ENCODE measurements around the gene SNED1.

Gene SNED1

GRCh38 chr2:241061275-241061674, 62.9 kb downstream of the SNED1 start:
- no peak overlapping the region for H3K9ac ChIP-seq
- H4K20me1 ChIP-seq (ENCODE audit: insufficient read depth): no peaks in the 10 kb centered on the region
- peaks cover 4% of the 10 kb centered on the region; the same call in 1 of the 2 replicates for H3K27me3 ChIP-seq (ENCODE audit: insufficient read depth, low read depth)
- no peaks in the 10 kb centered on the region for H3K4me1 ChIP-seq (ENCODE audit: low read depth, poor library complexity, severe bottlenecking)
- no peak overlapping the region for H3K4me2 ChIP-seq
- H3K4me3 ChIP-seq (IDR thresholded peaks at IDR 0.05; ENCODE audit: insufficient read depth, low read depth, low read length): no peak overlapping the region
- H2AFZ ChIP-seq (ENCODE audit: low read depth): no peak overlapping the region
- no peak overlapping the region for H3K27ac ChIP-seq
- no peaks in the 10 kb centered on the region for H3K36me3 ChIP-seq (ENCODE audit: insufficient read depth)
- TF ChIP-seq, protein P1, sequence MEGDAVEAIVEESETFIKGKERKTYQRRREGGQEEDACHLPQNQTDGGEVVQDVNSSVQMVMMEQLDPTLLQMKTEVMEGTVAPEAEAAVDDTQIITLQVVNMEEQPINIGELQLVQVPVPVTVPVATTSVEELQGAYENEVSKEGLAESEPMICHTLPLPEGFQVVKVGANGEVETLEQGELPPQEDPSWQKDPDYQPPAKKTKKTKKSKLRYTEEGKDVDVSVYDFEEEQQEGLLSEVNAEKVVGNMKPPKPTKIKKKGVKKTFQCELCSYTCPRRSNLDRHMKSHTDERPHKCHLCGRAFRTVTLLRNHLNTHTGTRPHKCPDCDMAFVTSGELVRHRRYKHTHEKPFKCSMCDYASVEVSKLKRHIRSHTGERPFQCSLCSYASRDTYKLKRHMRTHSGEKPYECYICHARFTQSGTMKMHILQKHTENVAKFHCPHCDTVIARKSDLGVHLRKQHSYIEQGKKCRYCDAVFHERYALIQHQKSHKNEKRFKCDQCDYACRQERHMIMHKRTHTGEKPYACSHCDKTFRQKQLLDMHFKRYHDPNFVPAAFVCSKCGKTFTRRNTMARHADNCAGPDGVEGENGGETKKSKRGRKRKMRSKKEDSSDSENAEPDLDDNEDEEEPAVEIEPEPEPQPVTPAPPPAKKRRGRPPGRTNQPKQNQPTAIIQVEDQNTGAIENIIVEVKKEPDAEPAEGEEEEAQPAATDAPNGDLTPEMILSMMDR (conservative IDR thresholded peaks at IDR 0.05; ENCODE audit: low read depth, low read length): no peak
- no peaks in the 10 kb centered on the region for H3K79me2 ChIP-seq (ENCODE audit: insufficient read depth, low read depth)

GRCh38 chr2:241062389-241063092, 64.1 kb downstream of the SNED1 start:
- no peak overlapping the region for H3K4me2 ChIP-seq
- H2AFZ ChIP-seq (ENCODE audit: low read depth): no peak overlapping the region
- H3K36me3 ChIP-seq (ENCODE audit: insufficient read depth): no peaks in the 10 kb centered on the region
- H3K79me2 ChIP-seq (ENCODE audit: insufficient read depth, low read depth): no peaks in the 10 kb centered on the region
- H3K4me1 ChIP-seq (ENCODE audit: low read depth, poor library complexity, severe bottlenecking): no peaks in the 10 kb centered on the region
- TF ChIP-seq, protein P1 (conservative IDR thresholded peaks at IDR 0.05; ENCODE audit: low read depth, low read length): no peak
- no peaks in the 10 kb centered on the region for H4K20me1 ChIP-seq (ENCODE audit: insufficient read depth)
- no peak overlapping the region for H3K27ac ChIP-seq
- H3K4me3 ChIP-seq (IDR thresholded peaks at IDR 0.05; ENCODE audit: insufficient read depth, low read depth, low read length): no peak overlapping the region
- H3K27me3 ChIP-seq (ENCODE audit: insufficient read depth, low read depth): peaks cover 7% of the 10 kb centered on the region; the same call in 1 of the 2 replicates
- no peak overlapping the region for H3K9ac ChIP-seq

DNA sequence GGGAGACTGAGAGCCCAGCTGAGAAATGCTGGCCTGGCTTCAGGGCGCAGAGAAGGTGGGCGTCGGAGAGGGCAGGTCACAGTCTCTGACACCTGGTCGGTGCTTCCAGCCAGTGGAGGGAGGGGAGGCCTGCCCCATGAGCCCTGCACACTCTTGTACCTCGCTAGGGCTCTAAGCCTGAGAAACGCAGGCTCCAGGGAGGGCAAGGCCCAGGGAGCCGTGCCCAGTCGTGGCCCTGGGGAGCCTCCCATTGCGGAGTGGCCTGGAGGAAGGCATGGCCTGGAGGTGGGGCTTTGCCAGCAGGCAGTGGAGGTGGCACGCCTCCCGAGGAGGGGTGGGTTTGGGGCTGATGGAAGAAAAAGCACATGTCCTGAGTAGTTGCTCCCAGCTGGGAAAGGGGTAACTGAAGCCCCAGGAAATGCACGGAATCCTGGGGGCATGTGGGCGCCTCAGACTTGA, 64.7 kb downstream of the SNED1 start:
- H3K4me2 ChIP-seq: no peak overlapping the region
- no peak overlapping the region for H3K27ac ChIP-seq
- no peak overlapping the region for H3K4me3 ChIP-seq (IDR thresholded peaks at IDR 0.05; ENCODE audit: insufficient read depth, low read depth, low read length)
- no peak overlapping the region for H3K9ac ChIP-seq
- no peaks in the 10 kb centered on the region for H3K36me3 ChIP-seq (ENCODE audit: insufficient read depth)
- TF ChIP-seq, protein P1 (conservative IDR thresholded peaks at IDR 0.05; ENCODE audit: low read depth, low read length): no peak
- H2AFZ ChIP-seq (ENCODE audit: low read depth): no peak overlapping the region
- no peaks in the 10 kb centered on the region for H3K4me1 ChIP-seq (ENCODE audit: low read depth, poor library complexity, severe bottlenecking)
- peaks cover 9% of the 10 kb centered on the region; the same call in 1 of the 2 replicates for H3K27me3 ChIP-seq (ENCODE audit: insufficient read depth, low read depth)
- H3K79me2 ChIP-seq (ENCODE audit: insufficient read depth, low read depth): no peaks in the 10 kb centered on the region
- H4K20me1 ChIP-seq (ENCODE audit: insufficient read depth): no peaks in the 10 kb centered on the region

GRCh38 chr2:241063587-241063986, 65.2 kb downstream of the SNED1 start:
- TF ChIP-seq, protein P1 (conservative IDR thresholded peaks at IDR 0.05; ENCODE audit: low read depth, low read length): no peak
- Histone ChIP-seq H3K9ac (no peak overlapping the region), H3K4me1 (ENCODE audit: low read depth, poor library complexity, severe bottlenecking) (no peaks in the 10 kb centered on the region), H3K36me3 (ENCODE audit: insufficient read depth) (no peaks in the 10 kb centered on the region), H3K27me3 (ENCODE audit: insufficient read depth, low read depth) (peaks cover 9% of the 10 kb centered on the region; the same call in 1 of the 2 replicates), H2AFZ (ENCODE audit: low read depth) (no peak overlapping the region), H3K79me2 (ENCODE audit: insufficient read depth, low read depth) (no peaks in the 10 kb centered on the region), H4K20me1 (ENCODE audit: insufficient read depth) (no peaks in the 10 kb centered on the region), H3K4me2 (no peak overlapping the region), H3K27ac (no peak overlapping the region), H3K4me3 (IDR thresholded peaks at IDR 0.05; ENCODE audit: insufficient read depth, low read depth, low read length) (no peak overlapping the region)
